ENCODE results near the gene COLEC12. TPM values are rescaled to one million over a fixed set of nuclear protein-coding genes. Genes with fewer than 3 reads are reported as not detected.
A peak's percentile ranks its signal among the peaks of the same experiment; 100 is the strongest.
"Not testable (repeated sequence)": the region's sequence is repeated elsewhere in the genome, so short reads cannot be mapped to it uniquely, and the experiment has no call there.

COLEC12 gene
- polyA plus RNA-seq, 6 donors from 2014 or later = not detected

- Mint-ChIP-seq H3K4me1 (peaks cover 0 to 3% (median 0%) of the 10 kb centered on the region in 3 donors), H3K4me3 (peak overlapping the region in 1 of 8 donors; percentile 65), H3K27me3 (peaks cover 5 to 12% (median 8%) of the 10 kb centered on the region in 3 donors), H3K27ac (peak overlapping the region in 1 of 6 donors; percentile 72), H3K9me3 (no peaks in the 10 kb centered on the region), H3K36me3 (no peaks in the 10 kb centered on the region)
- ATAC-seq (ENCODE audit: low read depth in 2 of 2) (no peak), DNase-seq (no peak)
These were observed 169.2 kb downstream of the COLEC12 start for GRCh38 chr18:331221-331821.

DNA sequence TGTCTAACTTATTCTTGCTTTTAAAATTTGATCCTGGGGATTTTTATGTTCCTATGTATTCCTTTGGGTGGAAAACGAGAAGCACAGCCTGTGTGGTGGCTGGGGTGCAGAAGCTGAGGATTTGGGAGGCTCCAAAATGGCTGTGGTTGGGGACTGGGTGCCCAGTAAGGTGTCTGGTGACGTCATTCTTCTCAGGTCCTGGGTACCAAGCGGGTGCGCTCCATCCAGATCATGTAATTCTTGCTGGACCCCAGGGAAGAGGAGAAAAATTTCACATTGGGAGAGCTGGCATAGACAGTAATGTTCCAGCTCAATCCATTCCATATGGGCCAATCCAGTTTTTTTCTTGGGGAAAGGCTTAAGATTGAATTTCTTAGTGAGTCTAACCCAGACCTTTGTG lies 171.6 kb downstream of the COLEC12 start:
- Mint-ChIP-seq H3K4me1 (peaks cover 0 to 3% (median 0%) of the 10 kb centered on the region in 3 donors), H3K27me3 (peaks cover 5 to 12% (median 8%) of the 10 kb centered on the region in 3 donors), H3K9me3 (no peaks in the 10 kb centered on the region), H3K4me3 (no peak overlapping the region), H3K27ac (peak overlapping the region in 1 of 6 donors; percentile 25), H3K36me3 (no peaks in the 10 kb centered on the region)
- ATAC-seq (ENCODE audit: low read depth in 2 of 2) (no peak), DNase-seq (no peak)

- H3K36me3 Mint-ChIP-seq = no peaks in the 10 kb centered on the region
- peaks cover 0 to 5% (median 5%) of the 10 kb centered on the region in 3 donors for H3K27me3 Mint-ChIP-seq
- DNase-seq (no peak), ATAC-seq (ENCODE audit: low read depth in 2 of 2) (no peak)
- H3K9me3 Mint-ChIP-seq = no peaks in the 10 kb centered on the region
- H3K4me1 Mint-ChIP-seq = peaks cover 0 to 10% (median 10%) of the 10 kb centered on the region in 3 donors
- no peak overlapping the region for H3K4me3 Mint-ChIP-seq
- no peak overlapping the region for H3K27ac Mint-ChIP-seq
These were observed 173.7 kb downstream of the COLEC12 start for GRCh38 chr18:326846-327245.

DNA sequence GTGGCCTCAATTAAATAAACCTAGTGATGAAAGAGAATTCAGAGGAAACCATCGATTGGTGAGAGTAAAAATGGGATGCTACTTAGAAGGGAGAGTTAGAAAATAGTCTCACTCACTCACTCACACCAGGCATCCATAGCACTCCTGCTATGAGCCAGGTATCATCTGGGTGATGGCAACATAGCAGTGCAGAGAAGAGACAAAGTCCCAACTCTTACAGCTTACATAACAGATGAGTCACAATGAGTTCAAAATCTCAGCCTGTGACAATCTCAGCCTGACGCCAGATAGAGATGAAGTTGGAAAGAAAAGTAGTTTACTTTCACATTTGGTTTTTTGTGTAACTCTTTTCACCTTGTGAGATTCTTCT lies 177.3 kb downstream of the COLEC12 start:
- no peak overlapping the region for H3K27ac Mint-ChIP-seq
- DNase-seq = no peak
- H3K9me3 Mint-ChIP-seq = no peaks in the 10 kb centered on the region
- H3K27me3 Mint-ChIP-seq = no peaks in the 10 kb centered on the region
- no peaks in the 10 kb centered on the region for H3K36me3 Mint-ChIP-seq
- peaks cover 0 to 10% (median 7%) of the 10 kb centered on the region in 3 donors for H3K4me1 Mint-ChIP-seq
- no peak for ATAC-seq (ENCODE audit: low read depth in 2 of 2)
- no peak overlapping the region for H3K4me3 Mint-ChIP-seq

DNA sequence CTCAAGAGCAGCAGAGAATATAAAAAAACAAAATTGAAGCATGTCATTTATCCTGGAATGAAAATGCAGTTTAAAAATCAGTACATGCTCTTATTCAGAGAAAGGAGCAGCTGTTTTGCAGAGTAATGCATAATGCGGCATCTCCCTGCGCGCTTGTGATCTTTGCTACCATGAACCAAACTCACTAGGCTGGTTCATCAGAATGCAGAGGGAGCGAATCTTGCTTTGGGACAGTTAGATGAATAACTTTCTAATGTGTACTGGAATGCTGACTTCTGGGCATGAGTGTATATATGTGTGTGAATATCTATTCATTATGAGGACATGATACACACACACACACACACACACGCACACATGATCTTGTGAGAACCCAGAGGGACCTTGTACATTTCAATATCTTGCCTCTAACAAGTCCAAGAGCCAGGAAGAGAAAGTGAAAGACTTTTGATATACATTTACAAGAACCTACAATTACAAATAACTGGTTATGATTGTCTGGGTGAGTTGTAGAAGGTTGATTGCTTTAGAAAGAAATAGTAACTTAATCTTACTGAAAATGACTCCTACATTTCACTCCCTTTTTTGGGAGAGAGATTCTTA lies 178.5 kb downstream of the COLEC12 start:
- no peak for ATAC-seq (ENCODE audit: low read depth in 2 of 2)
- no peak for DNase-seq
- Mint-ChIP-seq H3K36me3 (no peaks in the 10 kb centered on the region), H3K27me3 (no peaks in the 10 kb centered on the region), H3K4me3 (no peak overlapping the region), H3K27ac (peak overlapping the region in 2 of 6 donors; percentile 5 to 84), H3K9me3 (no peaks in the 10 kb centered on the region), H3K4me1 (peaks cover 0 to 10% (median 7%) of the 10 kb centered on the region in 3 donors)

DNA sequence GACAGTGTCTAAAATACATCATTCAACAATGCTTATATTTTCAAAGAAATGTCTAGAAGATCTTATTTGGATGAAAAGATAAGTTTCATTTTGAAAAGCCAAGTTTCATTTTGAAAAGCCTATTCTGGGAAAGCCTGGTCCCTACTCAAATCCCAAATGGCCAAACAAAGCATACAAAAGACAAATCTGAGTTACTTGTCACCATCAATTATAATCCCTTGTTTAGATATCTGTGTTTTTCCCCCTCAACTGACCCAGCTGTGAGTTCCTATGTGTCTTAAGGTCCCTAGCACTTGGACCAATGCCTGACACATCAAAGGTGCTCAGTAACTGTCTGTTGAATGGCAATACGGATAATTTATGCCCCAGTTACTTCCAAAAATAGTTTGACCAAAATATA lies 180.3 kb downstream of the COLEC12 start:
- DNase-seq (no peak), ATAC-seq (ENCODE audit: low read depth in 2 of 2) (no peak)
- H3K36me3 Mint-ChIP-seq = no peaks in the 10 kb centered on the region
- H3K27ac Mint-ChIP-seq = no peak overlapping the region
- peaks cover 0 to 10% (median 7%) of the 10 kb centered on the region in 3 donors for H3K4me1 Mint-ChIP-seq
- H3K9me3 Mint-ChIP-seq = no peaks in the 10 kb centered on the region
- no peak overlapping the region for H3K4me3 Mint-ChIP-seq
- no peaks in the 10 kb centered on the region for H3K27me3 Mint-ChIP-seq

- no peaks in the 10 kb centered on the region for H3K9me3 Mint-ChIP-seq
- H3K4me3 Mint-ChIP-seq = no peak overlapping the region
- peaks cover 0 to 10% (median 7%) of the 10 kb centered on the region in 3 donors for H3K4me1 Mint-ChIP-seq
- H3K36me3 Mint-ChIP-seq = no peaks in the 10 kb centered on the region
- DNase-seq = no peak
- ATAC-seq (ENCODE audit: low read depth in 2 of 2) = no peak
- no peaks in the 10 kb centered on the region for H3K27me3 Mint-ChIP-seq
- H3K27ac Mint-ChIP-seq = no peak overlapping the region
These were observed 180.8 kb downstream of the COLEC12 start for GRCh38 chr18:319720-320119.

GRCh38 chr18:318791-319291 lies 181.7 kb downstream of the COLEC12 start:
- no peak overlapping the region for H3K27ac Mint-ChIP-seq
- peaks cover 0 to 10% (median 7%) of the 10 kb centered on the region in 3 donors for H3K4me1 Mint-ChIP-seq
- H3K4me3 Mint-ChIP-seq = no peak overlapping the region
- DNase-seq (no peak), ATAC-seq (ENCODE audit: low read depth in 2 of 2) (no peak)
- no peaks in the 10 kb centered on the region for H3K36me3 Mint-ChIP-seq
- no peaks in the 10 kb centered on the region for H3K27me3 Mint-ChIP-seq
- no peaks in the 10 kb centered on the region for H3K9me3 Mint-ChIP-seq

DNA sequence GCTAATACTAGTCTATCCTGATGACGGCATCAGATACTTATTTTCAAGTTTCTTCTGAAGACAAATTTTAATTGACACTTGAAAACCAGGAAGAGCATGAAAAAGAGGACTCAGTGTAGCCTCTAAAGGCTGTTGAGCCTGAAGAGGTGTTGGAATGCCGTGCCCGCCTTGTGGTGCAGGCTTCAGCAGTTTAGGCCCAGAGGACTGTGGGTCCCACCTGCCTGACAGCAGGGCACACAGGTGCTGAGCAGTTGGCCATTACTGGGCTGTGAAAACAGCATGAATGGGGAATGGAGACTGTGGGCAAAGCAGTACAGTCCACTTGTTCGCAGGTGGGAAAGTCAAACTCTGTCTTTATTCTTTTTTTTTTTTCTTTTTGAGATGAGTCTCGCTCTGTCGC lies 182.9 kb downstream of the COLEC12 start:
- no peak overlapping the region for H3K27ac Mint-ChIP-seq
- DNase-seq (no peak), ATAC-seq (ENCODE audit: low read depth in 2 of 2) (no peak)
- no peaks in the 10 kb centered on the region for H3K36me3 Mint-ChIP-seq
- no peaks in the 10 kb centered on the region for H3K27me3 Mint-ChIP-seq
- H3K4me1 Mint-ChIP-seq = peaks cover 0 to 8% (median 5%) of the 10 kb centered on the region in 3 donors
- H3K4me3 Mint-ChIP-seq = peak overlapping the region in 1 of 8 donors; percentile 12
- no peaks in the 10 kb centered on the region for H3K9me3 Mint-ChIP-seq

- H3K4me3 Mint-ChIP-seq = no peak overlapping the region
- H3K27ac Mint-ChIP-seq = no peak overlapping the region
- no peaks in the 10 kb centered on the region for H3K36me3 Mint-ChIP-seq
- no peaks in the 10 kb centered on the region for H3K9me3 Mint-ChIP-seq
- H3K4me1 Mint-ChIP-seq = no peaks in the 10 kb centered on the region
- ATAC-seq (ENCODE audit: low read depth in 2 of 2) (no peak), DNase-seq (no peak)
- peaks cover 0 to 3% (median 0%) of the 10 kb centered on the region in 3 donors for H3K27me3 Mint-ChIP-seq
These were observed 184.1 kb downstream of the COLEC12 start for GRCh38 chr18:316393-316792.

GRCh38 chr18:313931-314330 lies 186.6 kb downstream of the COLEC12 start:
- Mint-ChIP-seq H3K27me3 (peaks cover 0 to 15% (median 0%) of the 10 kb centered on the region in 3 donors), H3K4me3 (no peak overlapping the region), H3K36me3 (no peaks in the 10 kb centered on the region), H3K27ac (no peak overlapping the region), H3K4me1 (no peaks in the 10 kb centered on the region), H3K9me3 (peaks cover 0 to 5% (median 0%) of the 10 kb centered on the region in 7 donors)
- DNase-seq (no peak), ATAC-seq (ENCODE audit: low read depth in 2 of 2) (no peak)

GRCh38 chr18:312415-312814 lies 188.1 kb downstream of the COLEC12 start:
- DNase-seq = no peak
- no peak for ATAC-seq (ENCODE audit: low read depth in 2 of 2)
- H3K27ac Mint-ChIP-seq = no peak overlapping the region
- no peaks in the 10 kb centered on the region for H3K36me3 Mint-ChIP-seq
- H3K4me3 Mint-ChIP-seq = no peak overlapping the region
- H3K4me1 Mint-ChIP-seq = no peaks in the 10 kb centered on the region
- peaks cover 0 to 5% (median 0%) of the 10 kb centered on the region in 7 donors for H3K9me3 Mint-ChIP-seq
- peaks cover 0 to 24% (median 4%) of the 10 kb centered on the region in 3 donors for H3K27me3 Mint-ChIP-seq

DNA sequence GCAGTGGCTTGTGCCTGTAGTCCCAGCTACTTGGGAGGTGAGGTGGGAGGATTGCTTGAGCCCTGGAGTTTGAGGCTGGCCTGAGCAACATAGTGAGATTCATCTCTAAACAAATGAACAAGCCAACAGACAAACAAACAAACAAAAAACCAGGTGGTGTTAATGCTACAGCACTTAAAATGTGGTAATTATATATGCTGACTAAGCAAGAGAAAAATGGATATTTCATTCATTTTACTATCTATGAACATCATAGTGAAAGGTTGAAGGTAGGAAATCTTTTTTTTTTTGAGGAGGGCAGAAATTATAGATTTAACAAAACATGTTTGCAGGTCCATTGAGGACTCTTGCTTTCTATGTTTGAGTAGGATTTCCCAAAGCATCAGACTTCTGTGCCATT lies 190.5 kb downstream of the COLEC12 start:
- no peaks in the 10 kb centered on the region for H3K4me1 Mint-ChIP-seq
- no peaks in the 10 kb centered on the region for H3K36me3 Mint-ChIP-seq
- H3K9me3 Mint-ChIP-seq = peaks cover 0 to 5% (median 0%) of the 10 kb centered on the region in 7 donors
- peaks cover 0 to 42% (median 17%) of the 10 kb centered on the region in 3 donors for H3K27me3 Mint-ChIP-seq
- DNase-seq (no peak), ATAC-seq (ENCODE audit: low read depth in 2 of 2) (no peak)
- H3K4me3 Mint-ChIP-seq = no peak overlapping the region
- no peak overlapping the region for H3K27ac Mint-ChIP-seq

DNA sequence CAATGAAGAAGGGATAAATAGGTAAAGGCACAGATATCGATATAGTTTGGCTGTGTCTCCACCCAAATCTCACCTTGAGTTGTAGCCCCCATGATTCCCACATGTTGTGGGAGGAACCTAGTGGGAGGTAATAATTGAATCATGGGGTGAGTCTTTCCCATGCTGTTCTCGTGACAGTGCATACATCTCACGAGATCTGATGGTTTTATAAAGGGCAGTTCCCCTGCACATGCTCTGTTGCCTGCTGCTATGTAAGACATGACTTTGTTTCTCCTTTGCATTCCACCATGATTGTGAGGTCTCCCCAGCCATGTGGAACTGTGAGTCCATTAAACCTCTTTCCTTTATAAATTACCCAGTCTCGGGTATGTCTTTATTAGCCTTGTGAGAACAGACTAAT lies 192.4 kb downstream of the COLEC12 start:
- H3K27me3 Mint-ChIP-seq = peaks cover 4 to 42% (median 17%) of the 10 kb centered on the region in 3 donors
- not testable (repeated sequence) for H3K4me1 Mint-ChIP-seq; ATAC-seq (ENCODE audit: low read depth in 2 of 2); H3K36me3 Mint-ChIP-seq; DNase-seq; H3K4me3 Mint-ChIP-seq; H3K9me3 Mint-ChIP-seq; H3K27ac Mint-ChIP-seq

Measured in naive B cell (primary cell).